ENCODE data around the gene CNTN4.
"Not testable (repeated sequence)": the region's sequence is repeated elsewhere in the genome, so short reads cannot be mapped to it uniquely, and the experiment has no call there.

CNTN4 gene

GRCh38 chr3:2523281-2523836 lies 424.7 kb downstream of the CNTN4 start:
- Histone ChIP-seq H3K4me3 (ENCODE audit: insufficient read depth, low read depth, low read length) (no peak overlapping the region), H3K27ac (ENCODE audit: insufficient read depth, low read depth, low read length, poor library complexity, severe bottlenecking) (no peak overlapping the region), H3K27me3 (ENCODE audit: control insufficient read depth, insufficient read depth, low read length, poor library complexity, severe bottlenecking) (no peaks in the 10 kb centered on the region), H3K4me1 (ENCODE audit: control insufficient read depth, insufficient read depth, low read length) (no peaks in the 10 kb centered on the region), H3K9me3 (ENCODE audit: control insufficient read depth, low read length) (no peaks in the 10 kb centered on the region), H3K36me3 (ENCODE audit: control insufficient read depth, insufficient read depth, low read length) (no peaks in the 10 kb centered on the region)
- 80 to 96% methylated on average over 2 of the region's 2 CpGs for WGBS, 2 experiments

DNA sequence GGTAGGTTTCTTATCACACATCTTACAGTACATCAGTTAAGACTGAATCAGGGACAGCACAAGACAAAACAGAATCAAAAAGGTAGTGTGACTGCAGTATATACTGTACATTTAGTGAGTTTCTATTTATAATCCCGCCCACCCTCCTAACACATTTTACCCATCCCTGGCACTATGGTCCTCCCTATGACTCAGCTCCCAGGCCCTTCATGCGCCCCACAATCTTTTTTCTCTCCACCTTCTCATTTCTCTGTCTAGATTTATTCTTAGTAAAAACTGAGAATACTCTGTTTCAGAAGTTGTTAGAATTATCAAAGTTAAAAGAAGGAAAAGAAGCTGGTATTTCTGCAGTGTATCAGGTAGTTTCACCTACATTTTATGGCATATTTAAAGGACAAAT lies 427.3 kb downstream of the CNTN4 start:
- H3K27ac ChIP-seq (ENCODE audit: insufficient read depth, low read depth, low read length, poor library complexity, severe bottlenecking): no peak overlapping the region
- no peaks in the 10 kb centered on the region for H3K27me3 ChIP-seq (ENCODE audit: control insufficient read depth, insufficient read depth, low read length, poor library complexity, severe bottlenecking)
- no peaks in the 10 kb centered on the region for H3K36me3 ChIP-seq (ENCODE audit: control insufficient read depth, insufficient read depth, low read length)
- H3K4me1 ChIP-seq (ENCODE audit: control insufficient read depth, insufficient read depth, low read length): no peaks in the 10 kb centered on the region
- H3K9me3 ChIP-seq (ENCODE audit: control insufficient read depth, low read length): no peaks in the 10 kb centered on the region
- no peak overlapping the region for H3K4me3 ChIP-seq (ENCODE audit: insufficient read depth, low read depth, low read length)
- WGBS, 2 experiments: 94% methylated on average over 2 of the region's 2 CpGs; no CpG with 5 or more reads in 1 of the 2 experiments

DNA sequence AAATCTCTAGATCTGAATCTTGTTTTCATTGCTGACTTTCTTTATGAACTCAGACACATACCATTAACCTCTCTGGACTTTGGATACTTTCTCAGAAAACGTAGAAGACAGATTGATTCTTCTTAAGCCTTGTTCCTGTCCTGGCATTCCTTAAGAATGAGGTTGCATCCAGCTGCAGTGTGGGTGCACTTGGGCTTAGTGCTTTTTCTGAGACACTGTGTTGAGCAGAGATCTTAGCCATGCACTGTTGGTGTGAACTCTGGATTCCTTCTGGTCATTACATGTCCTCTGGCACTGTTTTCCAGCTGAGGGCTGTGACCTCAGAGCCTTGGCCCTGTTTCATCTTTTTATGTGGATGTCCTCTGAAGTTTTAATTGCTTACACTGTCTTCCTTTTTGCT lies 428.3 kb downstream of the CNTN4 start:
- H3K36me3 ChIP-seq (ENCODE audit: control insufficient read depth, insufficient read depth, low read length): no peaks in the 10 kb centered on the region
- H3K27ac ChIP-seq (ENCODE audit: insufficient read depth, low read depth, low read length, poor library complexity, severe bottlenecking): no peak overlapping the region
- no peak overlapping the region for H3K4me3 ChIP-seq (ENCODE audit: insufficient read depth, low read depth, low read length)
- H3K4me1 ChIP-seq (ENCODE audit: control insufficient read depth, insufficient read depth, low read length): no peaks in the 10 kb centered on the region
- WGBS, 2 experiments: 90 to 92% methylated on average over 1 of the region's 1 CpG
- H3K9me3 ChIP-seq (ENCODE audit: control insufficient read depth, low read length): no peaks in the 10 kb centered on the region
- no peaks in the 10 kb centered on the region for H3K27me3 ChIP-seq (ENCODE audit: control insufficient read depth, insufficient read depth, low read length, poor library complexity, severe bottlenecking)

GRCh38 chr3:2527328-2527727 lies 428.7 kb downstream of the CNTN4 start:
- not testable (repeated sequence) for H3K36me3 ChIP-seq (ENCODE audit: control insufficient read depth, insufficient read depth, low read length)
- WGBS, 2 experiments: 78 to 80% methylated on average over 7 to 8 of the region's 8 CpGs

DNA sequence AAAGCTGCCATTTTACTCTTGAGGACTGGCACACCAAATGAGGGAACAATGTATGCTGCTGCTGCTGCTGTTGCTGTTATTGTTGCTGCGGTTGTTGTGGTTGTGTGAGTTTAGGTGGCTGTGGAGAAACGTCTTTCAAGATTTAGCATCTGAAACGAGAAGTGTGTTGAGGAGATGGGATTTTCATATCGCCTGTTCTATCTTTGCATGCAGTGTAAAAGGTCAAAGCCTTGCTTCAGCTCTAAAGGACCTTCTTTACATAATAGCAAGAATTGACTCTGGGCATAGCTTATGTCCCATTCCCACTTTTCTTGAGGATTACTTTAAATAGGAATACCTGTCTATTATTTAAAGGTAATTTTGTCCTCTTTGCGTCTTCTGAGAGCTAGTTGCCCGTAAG lies 436.1 kb downstream of the CNTN4 start:
- WGBS, 2 experiments: 95 to 96% methylated on average over 4 to 5 of the region's 6 CpGs
- H3K4me3 ChIP-seq (ENCODE audit: insufficient read depth, low read depth, low read length); H3K27ac ChIP-seq (ENCODE audit: insufficient read depth, low read depth, low read length, poor library complexity, severe bottlenecking); H3K36me3 ChIP-seq (ENCODE audit: control insufficient read depth, insufficient read depth, low read length); H3K27me3 ChIP-seq (ENCODE audit: control insufficient read depth, insufficient read depth, low read length, poor library complexity, severe bottlenecking); H3K4me1 ChIP-seq (ENCODE audit: control insufficient read depth, insufficient read depth, low read length); H3K9me3 ChIP-seq (ENCODE audit: control insufficient read depth, low read length): not testable (repeated sequence)

More at GRCh38 chr3:2527328-2527727, 428.7 kb downstream of the CNTN4 start:
- not testable (repeated sequence) for H3K27ac ChIP-seq (ENCODE audit: insufficient read depth, low read depth, low read length, poor library complexity, severe bottlenecking); H3K9me3 ChIP-seq (ENCODE audit: control insufficient read depth, low read length); H3K27me3 ChIP-seq (ENCODE audit: control insufficient read depth, insufficient read depth, low read length, poor library complexity, severe bottlenecking); H3K4me3 ChIP-seq (ENCODE audit: insufficient read depth, low read depth, low read length); H3K4me1 ChIP-seq (ENCODE audit: control insufficient read depth, insufficient read depth, low read length)

- Histone ChIP-seq H3K4me3 (ENCODE audit: insufficient read depth, low read depth, low read length) (no peak overlapping the region), H3K36me3 (ENCODE audit: control insufficient read depth, insufficient read depth, low read length) (no peaks in the 10 kb centered on the region), H3K4me1 (ENCODE audit: control insufficient read depth, insufficient read depth, low read length) (no peaks in the 10 kb centered on the region), H3K9me3 (ENCODE audit: control insufficient read depth, low read length) (no peaks in the 10 kb centered on the region), H3K27ac (ENCODE audit: insufficient read depth, low read depth, low read length, poor library complexity, severe bottlenecking) (no peak overlapping the region), H3K27me3 (ENCODE audit: control insufficient read depth, insufficient read depth, low read length, poor library complexity, severe bottlenecking) (no peaks in the 10 kb centered on the region)
- WGBS, 2 experiments: 83 to 100% methylated on average over 1 of the region's 1 CpG
Observed at GRCh38 chr3:2535206-2535605, 436.5 kb downstream of the CNTN4 start.

- WGBS, 2 experiments: 90% methylated on average over 2 of the region's 2 CpGs; no CpG with 5 or more reads in 1 of the 2 experiments
- no peaks in the 10 kb centered on the region for H3K4me1 ChIP-seq (ENCODE audit: control insufficient read depth, insufficient read depth, low read length)
Observed at GRCh38 chr3:2536575-2536974, 437.9 kb downstream of the CNTN4 start.

GRCh38 chr3:2540115-2540514 lies 441.4 kb downstream of the CNTN4 start:
- H3K9me3 ChIP-seq (ENCODE audit: control insufficient read depth, low read length): no peaks in the 10 kb centered on the region
- no peak overlapping the region for H3K27ac ChIP-seq (ENCODE audit: insufficient read depth, low read depth, low read length, poor library complexity, severe bottlenecking)
- WGBS, 2 experiments: 92 to 93% methylated on average over 5 of the region's 5 CpGs
- no peaks in the 10 kb centered on the region for H3K27me3 ChIP-seq (ENCODE audit: control insufficient read depth, insufficient read depth, low read length, poor library complexity, severe bottlenecking)
- no peaks in the 10 kb centered on the region for H3K4me1 ChIP-seq (ENCODE audit: control insufficient read depth, insufficient read depth, low read length)
- no peaks in the 10 kb centered on the region for H3K36me3 ChIP-seq (ENCODE audit: control insufficient read depth, insufficient read depth, low read length)
- no peak overlapping the region for H3K4me3 ChIP-seq (ENCODE audit: insufficient read depth, low read depth, low read length)

More at GRCh38 chr3:2536575-2536974, 437.9 kb downstream of the CNTN4 start:
- no peak overlapping the region for H3K27ac ChIP-seq (ENCODE audit: insufficient read depth, low read depth, low read length, poor library complexity, severe bottlenecking)
- no peaks in the 10 kb centered on the region for H3K27me3 ChIP-seq (ENCODE audit: control insufficient read depth, insufficient read depth, low read length, poor library complexity, severe bottlenecking)
- no peaks in the 10 kb centered on the region for H3K9me3 ChIP-seq (ENCODE audit: control insufficient read depth, low read length)
- H3K36me3 ChIP-seq (ENCODE audit: control insufficient read depth, insufficient read depth, low read length): no peaks in the 10 kb centered on the region
- no peak overlapping the region for H3K4me3 ChIP-seq (ENCODE audit: insufficient read depth, low read depth, low read length)

DNA sequence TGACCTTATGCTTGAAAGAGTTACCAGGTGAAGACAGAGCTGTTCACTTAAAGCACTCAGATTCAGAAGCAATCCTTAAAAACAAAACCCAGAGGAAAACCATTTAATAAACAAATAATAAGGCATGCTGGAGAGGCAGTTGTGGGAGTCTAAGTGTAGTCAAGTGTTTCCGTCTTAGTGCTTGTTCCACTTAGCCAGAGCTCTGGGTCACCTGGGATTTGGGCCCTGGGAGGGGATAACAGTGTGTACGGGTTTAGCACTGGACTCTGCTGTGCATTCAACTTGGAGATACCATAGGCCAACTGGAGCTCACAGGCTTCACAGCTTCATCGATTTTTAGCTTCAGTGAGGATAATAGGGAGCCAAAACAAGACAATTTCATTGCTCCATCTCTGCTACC lies 444.6 kb downstream of the CNTN4 start:
- H3K27ac ChIP-seq (ENCODE audit: insufficient read depth, low read depth, low read length, poor library complexity, severe bottlenecking): no peak overlapping the region
- H3K36me3 ChIP-seq (ENCODE audit: control insufficient read depth, insufficient read depth, low read length): no peaks in the 10 kb centered on the region
- no peaks in the 10 kb centered on the region for H3K4me1 ChIP-seq (ENCODE audit: control insufficient read depth, insufficient read depth, low read length)
- H3K9me3 ChIP-seq (ENCODE audit: control insufficient read depth, low read length): no peaks in the 10 kb centered on the region
- H3K4me3 ChIP-seq (ENCODE audit: insufficient read depth, low read depth, low read length): no peak overlapping the region
- H3K27me3 ChIP-seq (ENCODE audit: control insufficient read depth, insufficient read depth, low read length, poor library complexity, severe bottlenecking): no peaks in the 10 kb centered on the region
- WGBS, 2 experiments: 88 to 93% methylated on average over 3 of the region's 3 CpGs

DNA sequence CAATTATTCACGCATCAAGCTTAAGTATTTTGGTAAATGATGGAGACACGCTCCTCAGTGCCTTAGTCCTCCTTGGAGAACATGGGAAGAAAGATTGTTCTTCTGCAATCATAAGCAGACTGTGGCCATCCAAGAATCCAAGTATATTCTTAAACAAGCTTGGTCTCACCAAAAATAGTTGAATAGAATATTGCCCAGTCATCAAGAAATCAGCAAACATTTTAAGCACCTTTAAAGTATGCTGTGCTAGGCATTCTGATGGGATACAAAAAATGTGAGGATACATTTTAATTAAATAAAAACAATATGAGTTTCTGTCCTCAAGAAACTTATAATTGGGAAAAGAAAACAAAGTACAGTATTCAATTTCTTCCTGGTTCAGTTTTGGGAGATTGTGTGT lies 445.5 kb downstream of the CNTN4 start:
- Histone ChIP-seq H3K9me3 (ENCODE audit: control insufficient read depth, low read length) (no peaks in the 10 kb centered on the region), H3K27ac (ENCODE audit: insufficient read depth, low read depth, low read length, poor library complexity, severe bottlenecking) (no peak overlapping the region), H3K36me3 (ENCODE audit: control insufficient read depth, insufficient read depth, low read length) (no peaks in the 10 kb centered on the region), H3K4me3 (ENCODE audit: insufficient read depth, low read depth, low read length) (no peak overlapping the region), H3K4me1 (ENCODE audit: control insufficient read depth, insufficient read depth, low read length) (no peaks in the 10 kb centered on the region), H3K27me3 (ENCODE audit: control insufficient read depth, insufficient read depth, low read length, poor library complexity, severe bottlenecking) (no peaks in the 10 kb centered on the region)
- 97 to 100% methylated on average over 2 of the region's 2 CpGs for WGBS, 2 experiments

DNA sequence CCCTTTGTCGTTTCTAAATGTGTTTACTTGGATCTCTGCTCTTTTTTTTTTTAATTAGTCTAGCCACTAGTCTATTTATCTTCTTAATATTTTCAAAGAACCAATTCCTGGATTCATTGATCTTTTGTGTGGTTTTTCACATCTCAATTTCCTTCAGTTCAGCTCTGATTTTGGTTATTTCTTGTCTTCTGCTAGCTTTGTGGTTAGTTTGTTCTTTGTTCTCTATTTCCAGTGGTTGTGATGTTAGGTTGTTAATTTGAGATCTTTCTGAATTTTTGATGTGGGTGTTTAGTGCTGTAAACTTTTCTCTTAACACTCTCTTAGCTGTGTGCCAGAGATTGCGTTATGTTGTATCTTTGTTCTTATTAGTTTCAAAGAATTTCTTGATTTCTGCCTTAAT lies 446.1 kb downstream of the CNTN4 start:
- WGBS, 2 experiments: 86% methylated on average over 1 of the region's 2 CpGs; no CpG with 5 or more reads in 1 of the 2 experiments
- Histone ChIP-seq H3K4me3 (ENCODE audit: insufficient read depth, low read depth, low read length) (no peak overlapping the region), H3K27me3 (ENCODE audit: control insufficient read depth, insufficient read depth, low read length, poor library complexity, severe bottlenecking) (no peaks in the 10 kb centered on the region), H3K36me3 (ENCODE audit: control insufficient read depth, insufficient read depth, low read length) (no peaks in the 10 kb centered on the region), H3K4me1 (ENCODE audit: control insufficient read depth, insufficient read depth, low read length) (no peaks in the 10 kb centered on the region), H3K27ac (ENCODE audit: insufficient read depth, low read depth, low read length, poor library complexity, severe bottlenecking) (no peak overlapping the region), H3K9me3 (ENCODE audit: control insufficient read depth, low read length) (no peaks in the 10 kb centered on the region)

Data from ectodermal cell (in vitro differentiated cells).